GM19328 (cell line): ENCODE results near the gene SMIM13.

ENCODE experiments used
- ATAC-seq: cut with Tn5 transposase; IDR thresholded peaks from one replicate; pipeline ENCODE4 v1.9.1; 2021; ENCODE audit warnings: mild to moderate bottlenecking, moderate library complexity; ENCODE audit not compliant: unreplicated experiment

The SMIM13 gene

GRCh38 chr6:11185204-11185842, 91.7 kb downstream of the SMIM13 start:
- no peak for ATAC-seq

GRCh38 chr6:11187301-11187700, 93.7 kb downstream of the SMIM13 start:
- no peak for ATAC-seq
